ENCODE measurements around the gene TYSND1.
A peak's percentile ranks its signal among the peaks of the same experiment; 100 is the strongest.

Gene TYSND1

GRCh38 chr10:70137135-70137534 is 9.4 kb downstream of the TYSND1 start:
- WGBS, 2 experiments = 88 to 91% methylated on average over 9 of the region's 9 CpGs
- H3K4me1 ChIP-seq (ENCODE audit: control insufficient read depth, insufficient read depth, low read length) = no peaks in the 10 kb centered on the region

GRCh38 chr10:70135684-70136083 is 10.8 kb downstream of the TYSND1 start:
- WGBS, 2 experiments = 87 to 90% methylated on average over 7 of the region's 7 CpGs
- Histone ChIP-seq H3K36me3 (ENCODE audit: control insufficient read depth, insufficient read depth, low read length) (no peaks in the 10 kb centered on the region), H3K9me3 (ENCODE audit: control insufficient read depth, low read length) (no peaks in the 10 kb centered on the region), H3K4me3 (ENCODE audit: insufficient read depth, low read depth, low read length) (no peak overlapping the region), H3K4me1 (ENCODE audit: control insufficient read depth, insufficient read depth, low read length) (no peaks in the 10 kb centered on the region), H3K27ac (ENCODE audit: insufficient read depth, low read depth, low read length, poor library complexity, severe bottlenecking) (no peak overlapping the region), H3K27me3 (ENCODE audit: control insufficient read depth, insufficient read depth, low read length, poor library complexity, severe bottlenecking) (peaks cover 36% of the 10 kb centered on the region)

More at GRCh38 chr10:70137135-70137534, 9.4 kb downstream of the TYSND1 start:
- no peaks in the 10 kb centered on the region for H3K36me3 ChIP-seq (ENCODE audit: control insufficient read depth, insufficient read depth, low read length)
- H3K4me3 ChIP-seq (ENCODE audit: insufficient read depth, low read depth, low read length) = no peak overlapping the region
- peaks cover 22% of the 10 kb centered on the region for H3K27me3 ChIP-seq (ENCODE audit: control insufficient read depth, insufficient read depth, low read length, poor library complexity, severe bottlenecking)
- H3K9me3 ChIP-seq (ENCODE audit: control insufficient read depth, low read length) = no peaks in the 10 kb centered on the region
- H3K27ac ChIP-seq (ENCODE audit: insufficient read depth, low read depth, low read length, poor library complexity, severe bottlenecking) = no peak overlapping the region

DNA sequence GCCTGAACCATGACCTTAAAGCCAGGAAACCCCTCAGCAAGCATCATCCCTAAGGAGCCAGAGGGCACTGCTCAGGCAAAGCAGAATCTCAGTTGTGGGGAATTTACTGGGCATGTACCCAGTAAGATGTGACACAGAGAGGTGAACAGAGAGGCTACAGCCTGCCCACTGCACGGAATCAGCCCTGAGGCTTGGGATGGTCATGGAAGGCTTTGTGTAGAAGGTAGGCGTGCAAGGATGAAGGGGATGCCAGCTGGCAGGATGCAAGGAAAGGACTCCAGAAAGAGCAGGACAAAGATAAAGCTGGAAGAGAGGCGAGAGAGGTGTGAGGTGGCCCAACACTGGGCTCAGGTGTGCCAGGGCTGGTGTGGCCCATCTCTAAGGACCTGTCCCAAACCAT is 11.5 kb downstream of the TYSND1 start:
- Histone ChIP-seq H3K4me1 (ENCODE audit: control insufficient read depth, insufficient read depth, low read length) (no peaks in the 10 kb centered on the region), H3K9me3 (ENCODE audit: control insufficient read depth, low read length) (no peaks in the 10 kb centered on the region), H3K27ac (ENCODE audit: insufficient read depth, low read depth, low read length, poor library complexity, severe bottlenecking) (no peak overlapping the region), H3K27me3 (ENCODE audit: control insufficient read depth, insufficient read depth, low read length, poor library complexity, severe bottlenecking) (peaks cover 38% of the 10 kb centered on the region), H3K4me3 (ENCODE audit: insufficient read depth, low read depth, low read length) (no peak overlapping the region), H3K36me3 (ENCODE audit: control insufficient read depth, insufficient read depth, low read length) (no peaks in the 10 kb centered on the region)
- 93 to 98% methylated on average over 3 of the region's 3 CpGs for WGBS, 2 experiments

GRCh38 chr10:70132098-70133029 is 14.1 kb downstream of the TYSND1 start, which contains the start of gene AIFM2:
Gene AIFM2, minus strand, starts transcription at chr10:70132825. Its CDS starts 8,741 bp downstream, at chr10:70124084.
- Histone ChIP-seq H3K4me1 (ENCODE audit: control insufficient read depth, insufficient read depth, low read length) (no peaks in the 10 kb centered on the region), H3K27me3 (ENCODE audit: control insufficient read depth, insufficient read depth, low read length, poor library complexity, severe bottlenecking) (peaks cover 38% of the 10 kb centered on the region), H3K36me3 (ENCODE audit: control insufficient read depth, insufficient read depth, low read length) (no peaks in the 10 kb centered on the region), H3K27ac (ENCODE audit: insufficient read depth, low read depth, low read length, poor library complexity, severe bottlenecking) (no peak within 1 kb of the TSS), H3K9me3 (ENCODE audit: control insufficient read depth, low read length) (no peaks in the 10 kb centered on the region), H3K4me3 (ENCODE audit: insufficient read depth, low read depth, low read length) (peak within 1 kb of the TSS; percentile 33)
- WGBS, 2 experiments = 10 to 13% methylated on average over 80 of the region's 80 CpGs

GRCh38 chr10:70131560-70131937 is 15.0 kb downstream of the TYSND1 start:
- WGBS, 2 experiments = 91 to 95% methylated on average over 4 of the region's 4 CpGs
- no peak overlapping the region for H3K4me3 ChIP-seq (ENCODE audit: insufficient read depth, low read depth, low read length)
- no peaks in the 10 kb centered on the region for H3K36me3 ChIP-seq (ENCODE audit: control insufficient read depth, insufficient read depth, low read length)
- no peaks in the 10 kb centered on the region for H3K4me1 ChIP-seq (ENCODE audit: control insufficient read depth, insufficient read depth, low read length)
- H3K27ac ChIP-seq (ENCODE audit: insufficient read depth, low read depth, low read length, poor library complexity, severe bottlenecking) = no peak overlapping the region
- peaks cover 38% of the 10 kb centered on the region for H3K27me3 ChIP-seq (ENCODE audit: control insufficient read depth, insufficient read depth, low read length, poor library complexity, severe bottlenecking)
- no peaks in the 10 kb centered on the region for H3K9me3 ChIP-seq (ENCODE audit: control insufficient read depth, low read length)

- H3K4me1 ChIP-seq (ENCODE audit: control insufficient read depth, insufficient read depth, low read length) = no peaks in the 10 kb centered on the region
- H3K27me3 ChIP-seq (ENCODE audit: control insufficient read depth, insufficient read depth, low read length, poor library complexity, severe bottlenecking) = peaks cover 38% of the 10 kb centered on the region
- WGBS, 2 experiments = 91 to 93% methylated on average over 10 of the region's 10 CpGs
These were observed 15.5 kb downstream of the TYSND1 start for GRCh38 chr10:70130878-70131559.

GRCh38 chr10:70126700-70127395 is 19.7 kb downstream of the TYSND1 start:
- peaks cover 14% of the 10 kb centered on the region for H3K27me3 ChIP-seq (ENCODE audit: control insufficient read depth, insufficient read depth, low read length, poor library complexity, severe bottlenecking)
- H3K36me3 ChIP-seq (ENCODE audit: control insufficient read depth, insufficient read depth, low read length) = no peaks in the 10 kb centered on the region
- H3K4me3 ChIP-seq (ENCODE audit: insufficient read depth, low read depth, low read length) = no peak overlapping the region
- no peak overlapping the region for H3K27ac ChIP-seq (ENCODE audit: insufficient read depth, low read depth, low read length, poor library complexity, severe bottlenecking)
- H3K9me3 ChIP-seq (ENCODE audit: control insufficient read depth, low read length) = no peaks in the 10 kb centered on the region
- whole genome bisulfite sequencing, 2 experiments = 94 to 95% methylated on average over 15 of the region's 15 CpGs
- no peaks in the 10 kb centered on the region for H3K4me1 ChIP-seq (ENCODE audit: control insufficient read depth, insufficient read depth, low read length)

More at GRCh38 chr10:70130878-70131559, 15.5 kb downstream of the TYSND1 start:
- no peak overlapping the region for H3K4me3 ChIP-seq (ENCODE audit: insufficient read depth, low read depth, low read length)
- H3K27ac ChIP-seq (ENCODE audit: insufficient read depth, low read depth, low read length, poor library complexity, severe bottlenecking) = no peak overlapping the region
- H3K9me3 ChIP-seq (ENCODE audit: control insufficient read depth, low read length) = no peaks in the 10 kb centered on the region
- H3K36me3 ChIP-seq (ENCODE audit: control insufficient read depth, insufficient read depth, low read length) = no peaks in the 10 kb centered on the region

DNA sequence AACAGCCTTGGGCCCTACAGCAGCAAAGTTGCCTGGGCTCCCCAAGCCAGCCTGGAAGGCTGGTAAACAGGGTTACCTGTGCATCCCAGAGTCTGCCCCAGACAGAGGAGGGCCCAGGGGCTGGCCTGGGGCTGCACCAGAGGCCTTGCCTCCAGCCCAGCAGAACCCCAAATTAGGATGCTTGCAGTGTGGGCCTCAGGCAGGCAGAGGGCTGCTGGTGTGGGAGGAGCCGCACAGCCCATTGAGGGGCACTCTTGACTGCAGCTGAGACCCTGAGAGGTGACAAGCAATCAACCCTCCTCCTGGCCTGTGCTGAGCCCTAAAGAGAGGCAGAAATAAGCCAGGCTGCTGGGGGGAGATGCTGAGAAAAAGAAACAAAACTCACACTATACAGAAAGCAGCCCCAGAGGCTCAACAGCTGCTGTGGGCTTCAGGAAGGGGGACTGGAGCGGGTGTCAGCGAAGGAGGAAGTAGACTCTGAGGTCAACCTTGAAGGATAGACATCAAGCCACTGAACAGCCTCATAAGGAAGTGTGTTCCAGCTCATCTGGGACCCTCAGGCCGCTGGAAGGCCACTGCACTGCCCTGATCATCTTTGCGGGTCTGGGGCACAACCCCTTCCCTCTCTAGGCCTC is 20.5 kb downstream of the TYSND1 start:
- no peaks in the 10 kb centered on the region for H3K36me3 ChIP-seq (ENCODE audit: control insufficient read depth, insufficient read depth, low read length)
- 92% methylated on average over 5 of the region's 5 CpGs for WGBS, 2 experiments
- H3K4me1 ChIP-seq (ENCODE audit: control insufficient read depth, insufficient read depth, low read length) = no peaks in the 10 kb centered on the region
- H3K4me3 ChIP-seq (ENCODE audit: insufficient read depth, low read depth, low read length) = no peak overlapping the region
- no peak overlapping the region for H3K27ac ChIP-seq (ENCODE audit: insufficient read depth, low read depth, low read length, poor library complexity, severe bottlenecking)
- no peaks in the 10 kb centered on the region for H3K9me3 ChIP-seq (ENCODE audit: control insufficient read depth, low read length)
- H3K27me3 ChIP-seq (ENCODE audit: control insufficient read depth, insufficient read depth, low read length, poor library complexity, severe bottlenecking) = peaks cover 6% of the 10 kb centered on the region

- Histone ChIP-seq H3K4me1 (ENCODE audit: control insufficient read depth, insufficient read depth, low read length) (no peaks in the 10 kb centered on the region), H3K36me3 (ENCODE audit: control insufficient read depth, insufficient read depth, low read length) (no peaks in the 10 kb centered on the region), H3K9me3 (ENCODE audit: control insufficient read depth, low read length) (no peaks in the 10 kb centered on the region), H3K27me3 (ENCODE audit: control insufficient read depth, insufficient read depth, low read length, poor library complexity, severe bottlenecking) (no peaks in the 10 kb centered on the region), H3K4me3 (ENCODE audit: insufficient read depth, low read depth, low read length) (no peak overlapping the region), H3K27ac (ENCODE audit: insufficient read depth, low read depth, low read length, poor library complexity, severe bottlenecking) (no peak overlapping the region)
- WGBS, 2 experiments = 91 to 92% methylated on average over 3 of the region's 3 CpGs
These were observed 21.6 kb downstream of the TYSND1 start for GRCh38 chr10:70124918-70125317.
